Thyroid gland (tissue), 4 donors: ENCODE results near the gene PMM2. TPM values are rescaled to one million over a fixed set of nuclear protein-coding genes. Genes with fewer than 3 reads are reported as not detected.

Source experiments
- DNase-seq, 2 donors: peaks; one replicate each; pipeline ENCODE4 v3.0.0-alpha.2; 2019
- H3K27ac ChIP-seq, 3 donors: fragments of 200-600 bp; sonication (generic); 1 replicate in 2 of 3; 2 replicates in 1 of 3; pipeline ENCODE4 v1.5.1; 2016 to 2019; ENCODE audit warnings: mild to moderate bottlenecking in 1 of 3, moderate library complexity in 1 of 3
- H3K27me3 ChIP-seq: fragments of 200-600 bp; sonication (generic); one replicate; pipeline ENCODE4 v1.5.1; 2019
- H3K36me3 ChIP-seq, 2 donors: fragments of 200-600 bp; sonication (generic); one replicate each; pipeline ENCODE4 v1.5.1; 2016 to 2019
- H3K4me1 ChIP-seq, 2 donors: fragments of 200-600 bp; sonication (generic); one replicate each; pipeline ENCODE4 v1.5.1; 2017 to 2019
- H3K4me3 ChIP-seq, 3 donors: fragments of 200-600 bp; sonication (generic); replicated peaks in 1 of 3; 1 replicate in 2 of 3; 2 replicates in 1 of 3; pipeline ENCODE4 v1.5.1; 2016; ENCODE audit warnings: mild to moderate bottlenecking in 1 of 3
- H3K9me3 ChIP-seq: fragments of 200-600 bp; sonication (generic); one replicate; pipeline ENCODE4 v1.5.1; 2017
- CTCF ChIP-seq, 6 experiments: fragments of 200-600 bp in 3 of 6; fragments of 450-650 bp in 3 of 6; sonication (generic) in 3 of 6; IDR thresholded peaks; one replicate each; pipeline ENCODE4 v1.5.1; 2016 to 2019; ENCODE audit warnings: antibody characterized with exemption in 6 of 6, mild to moderate bottlenecking in 2 of 6, inconsistent platforms in 1 of 6, moderate library complexity in 1 of 6
- POLR2A ChIP-seq, 2 donors: fragments of 450-650 bp; IDR thresholded peaks; one replicate each; pipeline ENCODE4 v1.6.1; 2017; ENCODE audit warnings: antibody characterized with exemption in 2 of 2, mild to moderate bottlenecking in 2 of 2, moderate library complexity in 1 of 2
- WGBS, 2 donors: methylation state at CpG; one replicate each; pipeline ENCODE4 v1.1.5; 2017; 5-methylcytosine and 5-hydroxymethylcytosine counted together
- intact Hi-C: fragments of 100-400 bp; cut with DNase I; formaldehyde crosslinking; loops from one replicate; pipeline ENCODE4 v1.15.1; 2023
- total RNA-seq, 4 donors: library from RNA; depleted of rRNA; stranded (reverse); fragments of >200 nt; gene quantifications; one replicate each; pipeline ENCODE4 v1.2.3, GENCODE V29; 2016

PMM2 gene
- total RNA-seq, 4 donors from 2014 or later: 26.2 to 49.6 (median 30.8) TPM

GRCh38 chr16:8814095-8814806 lies 16.6 kb downstream of the PMM2 start:
- Histone ChIP-seq H3K9me3 (no peaks in the 10 kb centered on the region), H3K4me3 (no peak overlapping the region), H3K36me3 (peaks cover 64 to 65% of the 10 kb centered on the region in 2 donors), H3K4me1 (no peaks in the 10 kb centered on the region), H3K27me3 (no peaks in the 10 kb centered on the region), H3K27ac (no peak overlapping the region)
- intact Hi-C loops: no loop called here
- TF ChIP-seq POLR2A (IDR thresholded peaks at IDR 0.05) (no peak), CTCF (IDR thresholded peaks at IDR 0.05) (no peak)
- 91 to 94% methylated on average over 14 of the region's 14 CpGs for WGBS, 2 donors
- no peak for DNase-seq

DNA sequence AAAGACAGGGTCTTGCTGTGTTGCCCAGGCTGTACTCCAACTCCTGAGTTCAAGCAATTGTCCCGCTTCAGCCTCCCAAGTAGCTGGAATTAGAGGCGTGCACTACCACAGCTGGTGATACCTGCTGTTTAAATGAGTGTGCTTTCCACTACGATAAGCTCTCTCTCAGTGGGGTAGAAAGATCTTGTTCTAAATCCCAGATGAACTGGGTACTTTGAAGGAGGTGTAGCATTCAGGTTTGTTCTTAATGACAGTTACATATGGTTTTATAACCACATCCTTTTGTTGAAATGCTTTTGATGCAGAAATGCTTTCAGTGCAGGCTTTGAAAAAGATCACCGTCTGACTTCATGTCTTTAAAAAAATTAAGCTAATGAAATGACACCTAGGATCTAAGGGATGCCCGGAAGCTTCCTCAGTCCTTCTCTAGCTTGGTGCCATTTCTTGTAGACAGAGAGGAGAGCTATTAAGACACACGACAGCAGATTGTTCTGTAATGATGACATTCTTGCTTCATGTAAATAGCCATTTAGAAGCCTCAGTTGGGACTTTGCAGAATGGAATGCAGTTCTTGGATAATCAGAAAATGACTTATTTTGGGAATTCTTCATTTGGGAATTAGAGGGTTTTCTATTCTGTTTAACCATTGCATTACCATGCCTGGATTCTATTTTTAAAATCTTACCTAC lies 19.5 kb downstream of the PMM2 start:
- peaks cover 37 to 40% of the 10 kb centered on the region in 2 donors for H3K36me3 ChIP-seq

DNA sequence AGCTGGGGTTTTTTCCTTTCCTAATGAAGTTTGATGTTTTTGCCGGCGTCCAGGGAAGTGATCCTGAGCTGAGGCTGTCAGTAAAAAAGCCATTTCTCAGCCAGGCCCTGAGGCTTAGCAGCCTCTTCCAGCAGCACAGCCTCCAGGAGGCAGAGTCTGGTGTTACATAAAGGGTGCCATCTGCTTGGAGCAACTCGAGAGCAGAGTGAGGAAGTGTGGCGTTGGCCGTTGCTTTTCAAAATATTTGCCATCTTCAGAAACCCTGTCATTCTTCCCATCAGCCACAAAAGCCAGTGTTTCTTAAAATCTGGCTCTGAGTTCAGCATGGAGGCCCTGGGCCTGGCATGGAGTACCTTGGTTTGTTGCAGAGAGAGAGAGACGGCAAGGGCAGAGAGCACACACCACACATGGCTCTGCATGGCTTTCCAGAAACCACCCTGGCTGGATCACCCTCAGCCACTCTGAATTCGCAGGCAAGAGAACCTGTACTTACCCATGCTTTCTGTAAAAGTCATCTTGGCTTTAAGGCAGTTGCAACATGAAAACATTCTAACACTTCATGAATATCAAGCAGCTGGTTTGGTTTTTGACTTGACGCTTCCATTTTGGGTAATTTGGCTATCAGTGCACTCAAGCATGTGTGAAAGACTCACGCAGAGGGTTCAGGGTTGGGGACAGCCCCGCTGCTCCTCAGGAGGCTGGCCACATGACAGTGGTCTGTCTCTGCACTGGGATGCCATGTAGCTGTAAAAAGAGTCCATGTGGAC lies 21.0 kb downstream of the PMM2 start:
- Histone ChIP-seq H3K4me3 (no peak overlapping the region), H3K27me3 (no peaks in the 10 kb centered on the region), H3K4me1 (peaks cover 0 to 2% of the 10 kb centered on the region in 2 donors), H3K9me3 (no peaks in the 10 kb centered on the region), H3K36me3 (peaks cover 22 to 25% of the 10 kb centered on the region in 2 donors), H3K27ac (no peak overlapping the region)
- intact Hi-C loops: no loop called here
- TF ChIP-seq POLR2A (IDR thresholded peaks at IDR 0.05): no peak
- TF ChIP-seq CTCF (IDR thresholded peaks at IDR 0.05): no peak
- DNase-seq: no peak
- WGBS, 2 donors: 88 to 93% methylated on average over 10 of the region's 10 CpGs

More for the DNA sequence above, 19.5 kb downstream of the PMM2 start:
- 84 to 87% methylated on average over 6 of the region's 6 CpGs for WGBS, 2 donors
- Histone ChIP-seq H3K27ac (no peak overlapping the region), H3K27me3 (no peaks in the 10 kb centered on the region), H3K9me3 (no peaks in the 10 kb centered on the region), H3K4me3 (no peak overlapping the region), H3K4me1 (peaks cover 0 to 2% of the 10 kb centered on the region in 2 donors)
- DNase-seq: no peak
- TF ChIP-seq POLR2A (IDR thresholded peaks at IDR 0.05) (no peak), CTCF (IDR thresholded peaks at IDR 0.05) (no peak)
- intact Hi-C loops: no loop called here

GRCh38 chr16:8819411-8820034 lies 21.9 kb downstream of the PMM2 start:
- intact Hi-C loops: no loop called here
- DNase-seq: no peak
- Histone ChIP-seq H3K27ac (no peak overlapping the region), H3K9me3 (no peaks in the 10 kb centered on the region), H3K36me3 (peaks cover 13 to 16% of the 10 kb centered on the region in 2 donors), H3K27me3 (no peaks in the 10 kb centered on the region), H3K4me3 (no peak overlapping the region), H3K4me1 (peaks cover 0 to 2% of the 10 kb centered on the region in 2 donors)
- whole genome bisulfite sequencing, 2 donors: 84% methylated on average over 6 of the region's 6 CpGs
- TF ChIP-seq POLR2A (IDR thresholded peaks at IDR 0.05): no peak
- TF ChIP-seq CTCF (IDR thresholded peaks at IDR 0.05): no peak
